ENCODE results near the gene PDE2A.

PDE2A gene

GRCh38 chr11:72618803-72619202, 55.4 kb downstream of the PDE2A start:
- in situ Hi-C loops (cut with HindIII; ENCODE audit: low sequenced_read_pairs), result loop anchor here (5.0 kb wide), 1 partner anchor 38 kb away; no protein-coding TSS in a partner anchor

GRCh38 chr11:72617080-72617762, 57.0 kb downstream of the PDE2A start:
- in situ Hi-C loops (cut with HindIII; ENCODE audit: low sequenced_read_pairs), result loop anchor here (5.0 kb wide), 1 partner anchor 40 kb away; no protein-coding TSS in a partner anchor

- in situ Hi-C loops (cut with HindIII; ENCODE audit: low sequenced_read_pairs), result loop anchor here (5.0 kb wide), 1 partner anchor 41 kb away; no protein-coding TSS in a partner anchor
Measured at GRCh38 chr11:72616655-72617054, 57.6 kb downstream of the PDE2A start.

DNA sequence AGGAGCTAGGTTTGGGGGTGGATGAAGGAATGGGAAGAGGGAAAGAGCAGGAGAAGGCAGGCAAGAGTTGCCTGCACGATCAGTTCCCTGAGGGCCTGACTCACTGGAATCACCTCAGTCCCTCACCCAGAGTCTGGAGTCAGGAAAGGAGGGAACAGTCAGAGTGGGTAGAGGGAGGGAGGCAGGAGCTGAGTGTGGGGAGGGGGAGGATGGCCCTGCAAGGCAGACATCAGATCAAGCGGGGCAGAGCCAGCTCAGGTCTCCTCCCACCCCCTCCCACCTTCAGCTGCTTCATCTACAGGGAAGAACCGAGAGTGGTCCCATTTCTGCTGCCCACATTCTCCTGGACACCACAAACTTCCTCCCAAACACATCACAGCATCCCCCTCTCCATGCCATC, 58.9 kb downstream of the PDE2A start:
- in situ Hi-C loops (cut with HindIII; ENCODE audit: low sequenced_read_pairs), result loop anchor here (5.0 kb wide), 1 partner anchor 42 kb away; no protein-coding TSS in a partner anchor

DNA sequence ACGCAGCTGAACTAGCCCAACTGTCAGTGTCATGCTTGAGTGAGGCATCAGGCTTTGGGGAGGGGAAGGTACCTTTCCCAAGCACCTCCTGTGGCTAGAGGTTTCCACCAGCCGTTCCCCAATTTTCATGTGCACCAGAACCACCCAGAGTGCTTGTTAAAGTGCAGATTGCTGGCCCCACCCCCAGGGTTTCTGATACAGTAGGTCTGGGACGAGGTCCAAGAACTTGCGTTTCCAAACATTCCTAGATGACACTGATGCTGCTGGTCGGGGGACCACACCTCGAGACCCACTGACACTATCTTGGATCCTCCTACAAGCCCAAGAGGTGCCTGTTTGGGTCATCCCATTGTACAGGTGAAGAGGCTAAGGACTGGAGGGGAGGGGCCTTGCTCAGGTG, 59.8 kb downstream of the PDE2A start:
- in situ Hi-C loops (cut with HindIII; ENCODE audit: low sequenced_read_pairs), result no loop called here

- in situ Hi-C loops (cut with HindIII; ENCODE audit: low sequenced_read_pairs), result no loop called here
Measured at GRCh38 chr11:72613977-72614376, 60.2 kb downstream of the PDE2A start.

- in situ Hi-C loops (cut with HindIII; ENCODE audit: low sequenced_read_pairs), result no loop called here
Measured at GRCh38 chr11:72613450-72613849, 60.8 kb downstream of the PDE2A start.

- in situ Hi-C loops (cut with HindIII; ENCODE audit: low sequenced_read_pairs), result no loop called here
Measured at GRCh38 chr11:72609476-72609875, 64.7 kb downstream of the PDE2A start.

GRCh38 chr11:72609045-72609444, 65.2 kb downstream of the PDE2A start:
- in situ Hi-C loops (cut with HindIII; ENCODE audit: low sequenced_read_pairs), result no loop called here

DNA sequence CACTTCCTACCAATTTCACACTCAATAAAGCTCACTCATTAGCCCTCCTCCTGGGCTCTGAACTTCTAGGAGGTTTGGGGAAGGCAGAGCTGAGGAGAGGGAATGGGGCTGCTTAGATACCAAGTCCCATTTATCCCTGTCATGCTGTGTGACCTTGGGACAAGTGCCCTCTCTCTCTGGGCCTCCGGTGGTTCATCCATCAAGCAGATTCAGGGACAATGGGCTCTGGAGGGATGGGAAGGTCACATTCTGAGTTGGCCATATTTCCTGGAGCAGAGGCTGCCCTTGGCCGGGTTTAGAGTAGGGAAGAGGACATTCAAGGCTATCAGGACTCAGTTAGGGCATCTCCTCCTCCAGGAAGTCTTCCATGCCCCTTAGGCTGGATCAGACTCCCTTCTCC, 66.7 kb downstream of the PDE2A start:
- in situ Hi-C loops (cut with HindIII; ENCODE audit: low sequenced_read_pairs), result no loop called here

- in situ Hi-C loops (cut with HindIII; ENCODE audit: low sequenced_read_pairs), result no loop called here
Measured at GRCh38 chr11:72606748-72607468, 67.3 kb downstream of the PDE2A start.

GRCh38 chr11:72605973-72606747, 68.1 kb downstream of the PDE2A start:
- in situ Hi-C loops (cut with HindIII; ENCODE audit: low sequenced_read_pairs), result no loop called here

- in situ Hi-C loops (cut with HindIII; ENCODE audit: low sequenced_read_pairs), result no loop called here
Measured at GRCh38 chr11:72604256-72604655, 70.0 kb downstream of the PDE2A start.

- in situ Hi-C loops (cut with HindIII; ENCODE audit: low sequenced_read_pairs), result no loop called here
Measured at GRCh38 chr11:72602250-72602904, 71.8 kb downstream of the PDE2A start.

DNA sequence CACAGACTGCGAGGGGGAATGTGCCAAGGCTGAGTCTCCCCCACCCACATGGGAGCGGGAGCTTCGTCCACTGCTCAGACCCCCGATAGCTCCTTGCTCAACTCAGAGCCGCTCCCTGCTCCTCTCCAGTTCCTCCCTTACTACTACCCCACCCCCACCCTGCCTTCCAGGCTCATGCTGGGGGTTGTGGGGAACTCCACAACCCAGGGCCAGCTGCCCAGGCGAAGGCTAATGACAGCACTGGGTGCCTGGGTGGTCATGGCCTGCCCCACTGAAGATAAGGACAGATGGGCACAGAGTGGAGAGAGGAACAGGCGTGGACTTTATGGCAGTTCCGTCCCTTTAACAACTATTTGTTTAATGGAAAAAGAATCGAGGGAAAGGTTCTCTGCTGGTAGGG, 73.7 kb downstream of the PDE2A start:
- in situ Hi-C loops (cut with HindIII; ENCODE audit: low sequenced_read_pairs), result no loop called here

DNA sequence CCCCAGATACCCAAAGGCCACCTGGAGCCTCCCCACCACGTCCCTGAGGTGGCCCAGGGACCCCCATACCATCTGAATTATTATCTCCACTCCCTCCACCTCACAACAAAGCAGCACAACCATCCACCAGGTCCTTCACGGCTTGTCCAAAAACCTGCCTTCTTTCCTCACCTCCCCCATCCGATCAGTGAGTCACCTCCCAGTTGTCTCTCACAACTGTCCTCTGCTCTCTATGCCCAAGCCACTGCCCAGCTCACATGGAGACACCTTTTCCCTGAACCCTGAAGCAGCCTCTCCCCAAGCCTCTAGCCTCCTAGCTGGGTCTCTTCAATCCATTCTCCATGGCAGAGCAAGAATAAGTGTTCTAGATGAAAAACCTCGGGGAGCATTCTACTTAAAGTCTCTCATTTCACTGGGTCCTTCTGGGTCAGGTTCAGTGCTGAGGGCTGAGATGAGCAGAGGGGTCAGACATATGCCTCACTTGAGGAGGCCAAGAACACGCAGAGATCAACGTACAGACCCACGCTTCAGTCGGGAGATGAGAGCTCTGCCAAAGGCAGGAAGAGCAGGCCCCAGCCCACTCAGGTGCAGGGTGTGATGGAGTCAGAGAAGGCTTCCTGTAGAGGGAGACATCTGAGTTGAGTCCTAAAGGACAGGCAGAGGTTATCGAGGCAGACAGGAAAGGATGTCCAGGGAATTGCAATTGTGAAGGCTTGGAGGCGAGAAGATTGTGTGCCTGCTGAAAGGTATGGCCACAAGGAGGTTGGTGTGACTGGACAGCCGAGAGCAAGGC, 74.7 kb downstream of the PDE2A start:
- in situ Hi-C loops (cut with HindIII; ENCODE audit: low sequenced_read_pairs), result no loop called here

GRCh38 chr11:72598906-72599305, 75.3 kb downstream of the PDE2A start:
- in situ Hi-C loops (cut with HindIII; ENCODE audit: low sequenced_read_pairs), result no loop called here

GRCh38 chr11:72598466-72598865, 75.8 kb downstream of the PDE2A start:
- in situ Hi-C loops (cut with HindIII; ENCODE audit: low sequenced_read_pairs), result no loop called here

- in situ Hi-C loops (cut with HindIII; ENCODE audit: low sequenced_read_pairs), result no loop called here
Measured at GRCh38 chr11:72597721-72598120, 76.5 kb downstream of the PDE2A start.

GRCh38 chr11:72595292-72595684, 78.9 kb downstream of the PDE2A start:
- in situ Hi-C loops (cut with HindIII; ENCODE audit: low sequenced_read_pairs), result no loop called here
